IMR-90 (cell line): Measurements from ENCODE around the gene EMC8. TPM values are rescaled to one million over a fixed set of nuclear protein-coding genes. Genes with fewer than 3 reads are reported as not detected.

Source experiments
- ATAC-seq: fragments of 200-7000 bp; cut with Tn5 transposase; 2 replicates; pipeline ENCODE4 v1.9.1; 2020; ENCODE audit warnings: low read depth, mild to moderate bottlenecking, moderate library complexity
- BruUV-seq: library from RNA; stranded (reverse); fragments of 400-500 nt; replicated peaks from 2 replicates; lab custom pipeline; 2021; lab: Mats Ljungman, UMichigan
- CTCF ChIA-PET: fragments of 300-600 bp; formaldehyde crosslinking; extraction: SDS; loops from one replicate; lab custom pipeline; 2021; ENCODE audit warnings: antibody characterized with exemption; lab: Yijun Ruan, JAX
- POLR2A ChIA-PET: fragments of 300-600 bp; sonication (Branson Sonifier 250); formaldehyde crosslinking; loops from one replicate; lab custom pipeline; 2022; ENCODE audit warnings: antibody characterized with exemption; ENCODE audit not compliant: unreplicated experiment; lab: Charles Lee
- DNase-seq: peaks from one replicate; pipeline ENCODE4 v3.0.0; 2013
- H2AFZ ChIP-seq: replicated peaks from 2 replicates; pipeline ENCODE3; 2013; ENCODE audit warnings: low read length, mild to moderate bottlenecking; ENCODE audit not compliant: poor library complexity
- H2AK5ac ChIP-seq: 2 replicates; pipeline ENCODE4 v1.6.1; 2013; ENCODE audit warnings: low read depth, low read length, inconsistent platforms
- H2AK9ac ChIP-seq: replicated peaks from 2 replicates; pipeline ENCODE3; 2013; ENCODE audit warnings: mild to moderate bottlenecking, low read depth, low read length, moderate library complexity; ENCODE audit not compliant: poor library complexity
- H2BK120ac ChIP-seq: 2 replicates; pipeline ENCODE4 v1.6.1; 2013; ENCODE audit warnings: low read depth, low read length, inconsistent platforms
- H2BK15ac ChIP-seq: 3 replicates; pipeline ENCODE4 v1.6.1; 2013; ENCODE audit warnings: low read depth, low read length, inconsistent platforms
- H2BK20ac ChIP-seq: 2 replicates; pipeline ENCODE4 v1.6.1; 2013; ENCODE audit warnings: low read depth, mild to moderate bottlenecking, inconsistent platforms, low read length, moderate library complexity
- H2BK5ac ChIP-seq: 2 replicates; pipeline ENCODE4 v1.6.1; 2013; ENCODE audit warnings: mild to moderate bottlenecking, low read depth, low read length, inconsistent platforms; ENCODE audit not compliant: poor library complexity, severe bottlenecking
- H3K14ac ChIP-seq: replicated peaks from 2 replicates; pipeline ENCODE4 v1.6.1; 2013; ENCODE audit warnings: low read depth, low read length, inconsistent platforms
- H3K18ac ChIP-seq: 2 replicates; pipeline ENCODE4 v1.6.1; 2013; ENCODE audit warnings: low read depth, low read length, control low read depth
- H3K23ac ChIP-seq: 2 replicates; pipeline ENCODE4 v1.6.1; 2013; ENCODE audit warnings: low read depth, low read length, inconsistent platforms
- H3K27ac ChIP-seq: 2 replicates; pipeline ENCODE4 v1.5.1; 2013; ENCODE audit warnings: mild to moderate bottlenecking, control low read depth, low read length; ENCODE audit not compliant: insufficient read depth
- H3K27me3 ChIP-seq: 2 replicates; pipeline ENCODE4 v1.6.1; 2013; ENCODE audit warnings: low read length; ENCODE audit not compliant: control insufficient read depth, insufficient read depth
- H3K36me3 ChIP-seq: 2 replicates; pipeline ENCODE4 v1.6.1; 2013; ENCODE audit warnings: low read length, mixed read lengths; ENCODE audit not compliant: control insufficient read depth, insufficient read depth
- H3K4ac ChIP-seq: 2 replicates; pipeline ENCODE4 v1.6.1; 2013; ENCODE audit warnings: low read depth, low read length, inconsistent platforms
- H3K4me1 ChIP-seq: 2 replicates; pipeline ENCODE4 v1.6.1; 2013; ENCODE audit warnings: low read length, mixed read lengths; ENCODE audit not compliant: control insufficient read depth, insufficient read depth
- H3K4me2 ChIP-seq: 2 replicates; pipeline ENCODE4 v1.6.1; 2013; ENCODE audit warnings: low read depth, mild to moderate bottlenecking, control low read depth, low read length, moderate library complexity
- H3K4me3 ChIP-seq: 2 replicates; pipeline ENCODE4 v1.5.1; 2013; ENCODE audit warnings: low read depth, mild to moderate bottlenecking, control low read depth, low read length, moderate library complexity; ENCODE audit not compliant: insufficient read depth
- H3K56ac ChIP-seq: 2 replicates; pipeline ENCODE4 v1.6.1; 2013; ENCODE audit warnings: low read length, inconsistent platforms; ENCODE audit not compliant: insufficient read depth; ENCODE audit errors: extremely low read depth
- H3K79me1 ChIP-seq, 2 experiments: 2 replicates each; pipeline ENCODE4 v1.6.1; 2013; ENCODE audit warnings: low read length in 2 of 2, inconsistent platforms in 1 of 2, low read depth in 1 of 2
- H3K9ac ChIP-seq: 2 replicates; pipeline ENCODE4 v1.6.1; 2013; ENCODE audit warnings: low read depth, low read length, control low read depth
- H3K9me1 ChIP-seq: 2 replicates; pipeline ENCODE4 v1.6.1; 2013; ENCODE audit warnings: low read length, inconsistent platforms; ENCODE audit not compliant: insufficient read depth
- H3K9me3 ChIP-seq: 2 replicates; pipeline ENCODE4 v1.6.1; 2013; ENCODE audit warnings: low read length; ENCODE audit not compliant: control insufficient read depth, insufficient read depth
- H4K20me1 ChIP-seq: 2 replicates; pipeline ENCODE4 v1.6.1; 2013; ENCODE audit warnings: low read length, inconsistent platforms; ENCODE audit not compliant: insufficient read depth
- H4K5ac ChIP-seq: 2 replicates; pipeline ENCODE4 v1.6.1; 2013; ENCODE audit warnings: mild to moderate bottlenecking, low read depth, low read length, control low read depth
- H4K8ac ChIP-seq, 2 experiments: 2 replicates each; pipeline ENCODE4 v1.6.1; 2013; ENCODE audit warnings: low read depth in 2 of 2, low read length in 2 of 2, control low read depth in 1 of 2, inconsistent platforms in 1 of 2
- H4K91ac ChIP-seq: 2 replicates; pipeline ENCODE4 v1.6.1; 2013; ENCODE audit warnings: low read depth, low read length, inconsistent platforms; ENCODE audit not compliant: insufficient read depth
- BHLHE40 ChIP-seq: fragments of 150-350 bp; IDR thresholded peaks from 2 replicates; pipeline ENCODE4 v1.6.1; 2016; ENCODE audit warnings: mild to moderate bottlenecking, low read depth, low read length
- CEBPB ChIP-seq: IDR thresholded peaks from 2 replicates; pipeline ENCODE4 v1.6.1; 2012; ENCODE audit warnings: low read depth, low read length, improper control_type of control experiment
- CHD1 ChIP-seq: IDR thresholded peaks from 2 replicates; pipeline ENCODE4 v1.6.1; 2012; ENCODE audit warnings: low read depth, low read length, improper control_type of control experiment
- FOS ChIP-seq: fragments of 150-350 bp; IDR thresholded peaks from 2 replicates; pipeline ENCODE4 v1.6.1; 2016; ENCODE audit warnings: low read depth, low read length
- MAFK ChIP-seq: IDR thresholded peaks from 2 replicates; pipeline ENCODE4 v1.6.1; 2012; ENCODE audit warnings: low read depth, low read length, improper control_type of control experiment
- MAZ ChIP-seq: IDR thresholded peaks from 2 replicates; pipeline ENCODE4 v1.6.1; 2012; ENCODE audit warnings: low read depth, mild to moderate bottlenecking, low read length, improper control_type of control experiment, moderate library complexity, borderline replicate concordance
- MXI1 ChIP-seq: IDR thresholded peaks from 2 replicates; pipeline ENCODE4 v1.6.1; 2012; ENCODE audit warnings: low read depth, mild to moderate bottlenecking, low read length, moderate library complexity, borderline replicate concordance
- NFE2L2 ChIP-seq: fragments of 150-350 bp; IDR thresholded peaks from 2 replicates; pipeline ENCODE4 v1.6.1; 2016; ENCODE audit warnings: low read depth, mild to moderate bottlenecking, low read length
- POLR2A ChIP-seq: IDR thresholded peaks from 2 replicates; pipeline ENCODE4 v1.6.1; 2012; ENCODE audit warnings: mild to moderate bottlenecking, low read depth, low read length
- RAD21 ChIP-seq: IDR thresholded peaks from 2 replicates; pipeline ENCODE4 v1.6.1; 2012; ENCODE audit warnings: low read length, improper control_type of control experiment
- RCOR1 ChIP-seq: IDR thresholded peaks from 2 replicates; pipeline ENCODE4 v1.6.1; 2012; ENCODE audit warnings: mild to moderate bottlenecking, low read length, improper control_type of control experiment; ENCODE audit not compliant: insufficient replicate concordance
- RFX5 ChIP-seq: IDR thresholded peaks from 2 replicates; pipeline ENCODE4 v1.8.0; 2012; ENCODE audit warnings: low read depth, mild to moderate bottlenecking, low read length, moderate library complexity
- SMC3 ChIP-seq: fragments of 150-350 bp; IDR thresholded peaks from 2 replicates; pipeline ENCODE4 v1.6.1; 2016; ENCODE audit warnings: low read depth, mild to moderate bottlenecking, antibody characterized with exemption, low read length, moderate library complexity
- WGBS, 2 experiments: methylation state at CpG; one replicate each; pipeline versions ENCODE4 v1.1.5 to v1.1.7; 2013; ENCODE audit warnings: missing lambda C conversion rate in 2 of 2; ENCODE audit not compliant: insufficient read length in 1 of 2; ENCODE audit errors: extremely low coverage in 2 of 2; 5-methylcytosine and 5-hydroxymethylcytosine counted together
- dilution Hi-C: fragments of 300-500 bp; cut with HindIII; formaldehyde crosslinking; loops from one replicate; pipeline ENCODE4 v1.14.3; 2018; ENCODE audit warnings: low sequenced_read_pairs; ENCODE audit not compliant: unreplicated experiment
- in situ Hi-C: fragments of 300-500 bp; cut with MboI; formaldehyde crosslinking; loops from 3 replicates; pipeline ENCODE4 v1.14.3; 2019; ENCODE audit warnings: low sequenced_read_pairs, inconsistent platforms, mixed read lengths
- intact Hi-C: fragments of 100-400 bp; cut with micrococcal nuclease; formaldehyde crosslinking; loops from 2 replicates; pipeline ENCODE4 v1.10.0; 2022
- polyA plus RNA-seq, 3 experiments: library from polyadenylated mRNA; depleted of rRNA; stranded (reverse); fragments of >200 nt; gene quantifications; 2 replicates each; pipeline ENCODE4 v1.2.3, GENCODE V29; 2012; ENCODE audit warnings: low replicate concordance in 1 of 3
- total RNA-seq: library from RNA; depleted of rRNA; stranded (reverse); fragments of >200 nt; gene quantifications from 2 replicates; pipeline ENCODE4 v1.2.3, GENCODE V29; 2012
- TF ChIP-seq, protein P1 (sequence below): conservative IDR thresholded peaks from 2 replicates; pipeline ENCODE4 v1.5.1; 2012; ENCODE audit warnings: mild to moderate bottlenecking, low read depth, low read length, improper control_type of control experiment
- TF ChIP-seq, protein P2 (sequence below): fragments of 150-350 bp; IDR thresholded peaks from 2 replicates; pipeline ENCODE4 v1.6.1; 2016; ENCODE audit warnings: low read depth, mild to moderate bottlenecking, low read length, moderate library complexity, borderline replicate concordance
- TF ChIP-seq, protein P3 (sequence below): fragments of 150-350 bp; IDR thresholded peaks from 2 replicates; pipeline ENCODE4 v1.6.1; 2017; ENCODE audit warnings: mild to moderate bottlenecking, antibody characterized with exemption, low read length, low read depth

Gene EMC8
- total and polyA plus RNA-seq, 2 of the 4 experiments (the other 2 are of a cell fraction), result 23.7 to 48.9 TPM

- no peak overlapping the region for H3K23ac ChIP-seq
- CTCF ChIA-PET, result no interaction called here
- DNase-seq, result no peak
- in situ Hi-C loops (loop anchor here (10.0 kb wide), 1 partner anchor 159 kb away; no protein-coding TSS in a partner anchor), dilution Hi-C loops (no loop called here), intact Hi-C loops (no loop called here)
- no peak for ATAC-seq
- no peak overlapping the region for H2BK15ac ChIP-seq
- H3K4ac ChIP-seq, result no peak overlapping the region
- no peak overlapping the region for H2AFZ ChIP-seq
- no peak overlapping the region for H2BK20ac ChIP-seq
- WGBS, 2 experiments, result 47% methylated on average over 7 of the region's 9 CpGs; no CpG with 5 or more reads in 1 of the 2 experiments
- no peak overlapping the region for H4K8ac ChIP-seq
- no peak overlapping the region for H3K27ac ChIP-seq
- H3K4me2 ChIP-seq, result no peak overlapping the region
- H3K4me3 ChIP-seq, result no peak overlapping the region
- no peak overlapping the region for H3K14ac ChIP-seq
- POLR2A ChIA-PET, result no interaction called here
- H4K5ac ChIP-seq, result no peak overlapping the region
- H2BK5ac ChIP-seq, result no peak overlapping the region
- H2BK120ac ChIP-seq, result no peak overlapping the region
- no peaks in the 10 kb centered on the region for H4K20me1 ChIP-seq
- H3K36me3 ChIP-seq, result no peaks in the 10 kb centered on the region
- no peak overlapping the region for H4K91ac ChIP-seq
- TF ChIP-seq CHD1 (no peak), RCOR1 (no peak), CEBPB (no peak), MXI1 (no peak), FOS (no peak), NFE2L2 (no peak), MAFK (no peak), MAZ (no peak), POLR2A (no peak), BHLHE40 (no peak), RFX5 (no peak), RAD21 (no peak), SMC3 (no peak)
- TF ChIP-seq, protein P1, sequence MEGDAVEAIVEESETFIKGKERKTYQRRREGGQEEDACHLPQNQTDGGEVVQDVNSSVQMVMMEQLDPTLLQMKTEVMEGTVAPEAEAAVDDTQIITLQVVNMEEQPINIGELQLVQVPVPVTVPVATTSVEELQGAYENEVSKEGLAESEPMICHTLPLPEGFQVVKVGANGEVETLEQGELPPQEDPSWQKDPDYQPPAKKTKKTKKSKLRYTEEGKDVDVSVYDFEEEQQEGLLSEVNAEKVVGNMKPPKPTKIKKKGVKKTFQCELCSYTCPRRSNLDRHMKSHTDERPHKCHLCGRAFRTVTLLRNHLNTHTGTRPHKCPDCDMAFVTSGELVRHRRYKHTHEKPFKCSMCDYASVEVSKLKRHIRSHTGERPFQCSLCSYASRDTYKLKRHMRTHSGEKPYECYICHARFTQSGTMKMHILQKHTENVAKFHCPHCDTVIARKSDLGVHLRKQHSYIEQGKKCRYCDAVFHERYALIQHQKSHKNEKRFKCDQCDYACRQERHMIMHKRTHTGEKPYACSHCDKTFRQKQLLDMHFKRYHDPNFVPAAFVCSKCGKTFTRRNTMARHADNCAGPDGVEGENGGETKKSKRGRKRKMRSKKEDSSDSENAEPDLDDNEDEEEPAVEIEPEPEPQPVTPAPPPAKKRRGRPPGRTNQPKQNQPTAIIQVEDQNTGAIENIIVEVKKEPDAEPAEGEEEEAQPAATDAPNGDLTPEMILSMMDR, result no peak
- TF ChIP-seq, protein P2, sequence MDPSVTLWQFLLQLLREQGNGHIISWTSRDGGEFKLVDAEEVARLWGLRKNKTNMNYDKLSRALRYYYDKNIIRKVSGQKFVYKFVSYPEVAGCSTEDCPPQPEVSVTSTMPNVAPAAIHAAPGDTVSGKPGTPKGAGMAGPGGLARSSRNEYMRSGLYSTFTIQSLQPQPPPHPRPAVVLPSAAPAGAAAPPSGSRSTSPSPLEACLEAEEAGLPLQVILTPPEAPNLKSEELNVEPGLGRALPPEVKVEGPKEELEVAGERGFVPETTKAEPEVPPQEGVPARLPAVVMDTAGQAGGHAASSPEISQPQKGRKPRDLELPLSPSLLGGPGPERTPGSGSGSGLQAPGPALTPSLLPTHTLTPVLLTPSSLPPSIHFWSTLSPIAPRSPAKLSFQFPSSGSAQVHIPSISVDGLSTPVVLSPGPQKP, result no peak
- TF ChIP-seq, protein P3, sequence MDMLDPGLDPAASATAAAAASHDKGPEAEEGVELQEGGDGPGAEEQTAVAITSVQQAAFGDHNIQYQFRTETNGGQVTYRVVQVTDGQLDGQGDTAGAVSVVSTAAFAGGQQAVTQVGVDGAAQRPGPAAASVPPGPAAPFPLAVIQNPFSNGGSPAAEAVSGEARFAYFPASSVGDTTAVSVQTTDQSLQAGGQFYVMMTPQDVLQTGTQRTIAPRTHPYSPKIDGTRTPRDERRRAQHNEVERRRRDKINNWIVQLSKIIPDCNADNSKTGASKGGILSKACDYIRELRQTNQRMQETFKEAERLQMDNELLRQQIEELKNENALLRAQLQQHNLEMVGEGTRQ, result no peak
- H3K9me1 ChIP-seq, result 0 out of 2 replicates have a peak, but pooled peaks cover 6% of the 10 kb centered on the region
- peaks cover 3% of the 10 kb centered on the region; the same call in 1 of the 2 replicates for H3K4me1 ChIP-seq
- no peak overlapping the region for H2AK5ac ChIP-seq
- no peak overlapping the region for H3K56ac ChIP-seq
- H3K18ac ChIP-seq, result no peak overlapping the region
- no TSS peak for BruUV-seq
- peaks cover 41% of the 10 kb centered on the region for H3K27me3 ChIP-seq
- no peak overlapping the region for H2AK9ac ChIP-seq
- H3K9me3 ChIP-seq, result no peaks in the 10 kb centered on the region
- H3K79me1 ChIP-seq, result no peaks in the 10 kb centered on the region
- no peak overlapping the region for H3K9ac ChIP-seq
Measured at GRCh38 chr16:85825326-85825725, 26.0 kb upstream of the EMC8 start.
